Vagina (tissue), 2 donors: ENCODE data around the gene PRKAR1B.

ENCODE experiments used
- CTCF ChIP-seq, 3 experiments: fragments of 450-650 bp in 2 of 3; fragments of 200-600 bp in 1 of 3; sonication (generic) in 1 of 3; IDR thresholded peaks; one replicate each; pipeline ENCODE4 v1.5.1; 2017 to 2019; ENCODE audit warnings: antibody characterized with exemption in 3 of 3, mild to moderate bottlenecking in 2 of 3, moderate library complexity in 2 of 3
- POLR2A ChIP-seq, 2 donors: fragments of 450-650 bp; IDR thresholded peaks; one replicate each; pipeline ENCODE4 v1.6.1; 2017; ENCODE audit warnings: antibody characterized with exemption in 2 of 2, mild to moderate bottlenecking in 2 of 2, moderate library complexity in 2 of 2

- TF ChIP-seq POLR2A (IDR thresholded peaks at IDR 0.05) (no peak), CTCF (IDR thresholded peaks at IDR 0.05) (no peak)
Measured at GRCh38 chr7:738723-739454, 11.8 kb upstream of the PRKAR1B start.
